Measurements from ENCODE around the gene ATG16L2.
"Not testable (repeated sequence)": the region's sequence is repeated elsewhere in the genome, so short reads cannot be mapped to it uniquely, and the experiment has no call there.

ATG16L2 gene

DNA sequence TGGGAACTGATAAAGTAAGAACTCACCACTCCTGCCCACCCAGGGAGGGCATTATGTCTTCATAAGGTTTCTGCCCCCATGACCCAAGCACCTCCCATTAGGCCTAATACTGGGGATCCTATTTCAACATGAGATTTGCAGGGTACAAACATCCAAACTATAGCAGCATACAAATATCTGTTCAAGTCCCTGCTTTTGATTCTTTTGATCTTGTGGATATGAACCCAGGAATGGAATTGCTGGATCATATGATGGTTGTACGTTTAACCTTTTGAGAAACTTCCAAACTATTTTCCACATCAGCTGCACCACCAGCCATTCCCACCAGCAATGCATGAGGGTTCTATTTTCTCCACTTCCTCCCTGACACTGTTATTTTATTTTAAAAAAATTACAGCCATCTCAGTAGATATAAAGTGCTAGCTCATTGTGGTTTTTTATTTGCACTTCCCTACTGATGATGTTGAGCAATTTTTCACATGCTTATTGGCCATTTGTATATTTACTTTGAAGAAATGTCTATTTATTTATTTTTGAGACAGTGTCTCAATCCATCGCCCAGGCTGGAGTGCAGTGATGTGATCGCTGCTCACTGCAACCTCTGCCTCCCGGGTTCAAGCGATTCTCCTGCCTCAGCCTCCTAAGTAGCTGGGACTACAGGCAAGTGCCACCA lies 7.1 kb upstream of the ATG16L2 start:
- no peak for DNase-seq

DNA sequence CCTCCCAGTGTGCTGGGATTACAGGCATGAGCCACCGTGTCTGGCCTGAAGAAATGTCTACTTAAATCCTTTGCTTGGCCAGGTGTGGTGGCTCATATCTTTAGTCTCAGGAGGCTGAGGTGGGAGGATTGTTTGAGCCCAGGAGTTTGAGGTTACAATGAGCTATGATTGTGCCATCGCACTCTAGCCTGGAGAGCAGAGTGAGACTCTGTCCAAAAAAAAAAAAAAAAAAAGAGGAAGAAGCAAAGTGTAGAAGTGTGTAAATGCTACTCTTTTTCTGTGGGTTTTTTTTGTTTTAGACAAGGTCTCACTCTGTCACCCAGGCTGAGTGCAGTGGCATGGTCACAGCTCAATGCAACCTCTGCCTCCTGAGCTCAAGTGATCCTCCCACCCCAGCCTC lies 6.4 kb upstream of the ATG16L2 start:
- DNase-seq = no peak

DNA sequence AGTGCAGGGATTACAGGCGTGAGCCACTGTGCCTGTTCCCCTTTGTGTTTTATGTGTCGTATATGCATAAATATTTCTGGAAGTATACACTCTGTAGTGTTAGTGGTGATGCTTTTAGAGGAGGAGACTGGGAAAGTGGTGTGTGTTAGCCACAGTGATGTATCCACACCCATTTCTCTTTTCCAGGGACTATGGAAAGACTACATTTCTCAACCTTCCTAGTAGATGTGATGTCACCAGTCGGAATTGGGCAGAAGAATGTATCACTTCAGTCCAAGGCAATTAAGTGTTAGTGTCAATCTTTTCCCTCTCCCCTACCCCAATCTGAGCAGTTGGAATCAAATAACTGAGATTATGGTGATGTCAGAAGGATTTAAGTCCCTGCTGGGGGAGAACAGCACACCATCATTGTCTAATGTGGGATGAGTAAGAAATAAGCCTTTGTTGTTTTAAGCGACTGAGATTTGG lies 5.8 kb upstream of the ATG16L2 start:
- no peak for DNase-seq

DNA sequence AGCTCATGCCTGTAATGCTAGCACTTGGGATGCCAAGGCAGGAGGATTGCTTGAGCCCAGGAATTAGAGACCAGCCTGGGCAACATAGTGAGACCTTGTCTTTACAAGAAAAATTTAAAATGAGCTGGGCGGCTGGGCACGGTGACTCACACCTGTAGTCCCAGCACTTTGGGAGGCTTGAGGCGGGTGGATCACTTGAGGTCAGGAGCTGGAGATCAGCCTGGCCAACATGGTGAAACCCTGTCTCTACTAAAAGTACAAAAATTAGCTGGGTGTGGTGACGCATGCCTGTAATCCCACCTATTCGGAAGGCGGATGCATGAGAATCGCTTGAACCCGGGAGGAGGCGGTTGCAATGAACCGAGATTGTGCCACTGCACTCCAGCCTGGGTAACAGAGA lies 2.5 kb upstream of the ATG16L2 start:
- DNase-seq = not testable (repeated sequence)

DNA sequence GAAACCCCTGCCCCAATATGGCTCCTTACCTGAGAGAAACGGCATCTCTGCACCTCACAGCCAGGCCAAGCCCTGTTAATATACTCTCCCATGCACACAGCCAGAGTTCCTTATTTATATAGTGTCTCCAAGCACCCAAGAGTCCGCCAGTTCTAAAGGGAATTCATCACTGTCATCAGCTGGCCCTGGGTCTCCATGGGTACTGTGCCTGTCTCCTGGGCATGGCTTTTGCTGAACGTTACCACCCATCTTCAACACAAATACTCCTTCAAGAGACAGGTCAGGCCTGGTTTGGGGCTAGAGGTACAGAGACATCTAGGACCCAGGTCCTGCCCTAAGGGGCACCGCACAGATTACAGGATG lies 1.6 kb upstream of the ATG16L2 start:
- DNase-seq = no peak

DNA sequence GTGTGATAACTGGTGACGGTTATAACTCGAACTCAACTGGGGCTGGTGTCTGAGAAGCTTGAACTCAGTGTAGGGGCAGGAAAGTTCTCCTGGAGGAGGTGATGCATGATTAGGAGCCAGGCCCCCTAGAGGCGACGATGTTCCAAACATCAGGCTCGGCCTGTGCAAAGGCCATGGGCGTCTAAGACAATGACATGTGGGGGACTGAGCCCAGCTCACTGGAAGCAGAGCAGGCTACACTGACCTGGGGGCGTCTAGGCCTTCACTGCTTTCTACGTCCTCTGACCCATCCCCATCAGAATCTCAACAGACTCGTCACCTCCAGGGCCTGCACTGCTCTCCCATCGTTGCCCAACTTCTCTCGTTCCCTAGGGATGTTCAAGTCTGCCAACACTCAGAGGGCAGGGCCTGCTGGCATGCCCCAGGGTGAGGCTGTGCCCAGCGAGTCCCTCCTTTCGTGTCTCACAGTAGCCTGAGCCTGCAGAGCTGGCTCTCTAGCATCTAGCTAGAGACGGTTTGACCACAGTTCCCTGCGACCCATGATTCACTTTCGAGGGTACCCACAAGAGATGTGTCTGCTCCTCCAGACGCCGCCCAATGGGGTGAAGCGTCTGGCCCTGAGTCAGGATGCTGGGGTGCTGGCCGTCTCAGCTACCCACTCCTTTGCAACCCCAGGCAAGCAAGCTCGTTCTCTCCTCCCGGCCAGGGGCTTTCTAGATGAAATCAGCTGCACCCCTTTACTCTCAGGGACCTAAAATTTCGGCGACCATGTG lies 1.1 kb upstream of the ATG16L2 start:
- DNase-seq = peak; percentile 81

DNA sequence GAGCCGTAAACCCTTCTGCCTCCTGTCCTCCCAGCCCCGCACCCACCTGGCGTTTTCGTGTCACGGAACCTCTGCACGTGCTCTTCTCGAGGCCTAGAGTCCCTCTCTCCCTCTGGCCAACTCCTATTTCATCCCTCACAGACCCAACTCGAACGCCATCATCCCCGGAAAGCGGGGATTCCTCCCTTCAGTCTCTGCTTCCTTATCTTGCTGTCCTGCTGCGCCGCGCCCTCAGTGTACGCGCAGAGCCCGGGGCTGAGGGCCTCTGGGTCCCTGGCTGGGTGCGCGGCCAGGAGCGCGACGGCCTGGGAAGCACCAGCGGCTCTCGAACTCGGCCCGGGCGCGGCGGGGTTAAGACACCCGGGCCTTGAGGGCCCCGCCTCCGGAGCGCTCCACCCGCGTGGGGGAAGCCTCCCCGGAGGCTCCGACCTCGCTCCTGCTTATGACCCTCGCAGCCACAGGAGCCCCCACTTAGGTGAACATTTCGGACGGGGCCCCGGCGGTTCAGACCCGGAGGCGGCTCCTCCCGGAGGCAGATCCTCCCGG lies 398 bp upstream of the ATG16L2 start:
- peak; percentile 92 for DNase-seq

DNA sequence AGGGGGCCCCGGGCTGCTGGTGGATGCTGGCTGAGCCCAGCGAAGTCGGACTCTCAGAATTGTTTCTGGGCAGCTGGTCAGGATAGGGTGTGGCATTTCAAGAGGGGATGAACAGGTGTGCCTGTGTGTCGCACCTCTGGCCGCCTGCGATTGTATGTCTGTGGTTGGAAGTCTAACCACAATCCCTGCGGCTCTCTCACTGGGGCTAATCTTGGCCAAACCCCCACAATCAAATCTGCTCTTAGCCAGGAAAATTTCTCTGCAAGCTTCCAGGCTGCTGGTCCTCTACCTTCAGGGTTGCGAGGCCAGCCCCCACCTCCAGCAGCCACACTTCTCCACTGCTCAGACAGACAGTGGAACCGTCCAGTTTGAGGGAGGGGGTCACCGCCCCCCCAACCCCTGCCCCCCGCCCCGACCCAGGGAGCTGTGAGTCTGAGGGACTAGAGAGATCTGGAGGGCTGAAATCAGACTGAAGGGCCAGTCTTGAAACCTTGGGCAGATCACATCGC lies 953 bp downstream of the ATG16L2 start:
- no peak for DNase-seq

DNA sequence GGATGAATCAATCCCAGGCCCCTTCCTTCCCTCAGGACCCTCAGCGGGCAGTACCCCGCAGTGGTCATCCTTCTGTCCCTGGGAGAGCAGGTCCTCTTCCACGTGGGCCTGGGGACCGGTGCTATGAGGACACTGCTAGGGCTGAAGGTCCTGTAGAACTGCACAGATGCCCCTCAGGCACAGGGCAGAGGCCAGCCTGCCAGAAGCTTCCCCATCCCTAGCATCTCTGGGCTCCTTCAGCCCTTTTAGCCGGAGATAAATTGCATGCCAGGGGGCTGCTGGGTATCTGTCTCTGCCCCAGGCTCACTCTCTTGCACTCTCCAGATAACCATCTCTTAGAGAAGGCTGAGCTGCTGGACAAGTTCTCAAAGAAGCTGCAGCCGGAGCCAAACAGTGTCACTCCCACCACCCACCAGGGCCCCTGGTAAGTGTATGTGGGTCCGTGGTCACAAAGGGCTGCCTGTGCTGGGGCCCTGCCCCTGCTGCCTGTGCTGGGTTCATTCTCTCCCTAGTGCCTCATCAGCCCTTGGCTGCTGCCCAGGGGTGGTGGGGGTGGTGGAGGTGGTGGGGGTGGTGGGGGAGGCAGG lies 2.3 kb downstream of the ATG16L2 start:
- DNase-seq = no peak

DNA sequence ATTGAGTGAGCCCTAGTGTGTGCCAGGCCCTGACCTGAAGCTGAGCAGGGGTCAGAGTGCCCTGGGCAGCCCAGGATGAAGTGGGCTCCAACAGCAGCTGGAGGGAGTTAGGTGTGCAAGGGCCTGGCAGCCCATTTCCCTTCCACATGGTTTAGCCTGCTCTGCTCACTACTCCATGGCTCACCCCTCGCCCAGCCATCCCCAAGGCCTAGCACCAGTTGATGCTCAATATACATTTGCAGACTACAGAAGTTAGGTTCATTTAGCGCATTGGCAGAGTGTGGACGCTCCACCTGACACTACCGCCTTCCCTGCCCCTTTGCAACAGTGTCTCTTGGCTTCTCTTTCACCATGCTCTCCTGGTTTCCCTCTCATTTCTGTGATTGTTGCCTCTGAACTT lies 3.8 kb downstream of the ATG16L2 start:
- no peak for DNase-seq

DNA sequence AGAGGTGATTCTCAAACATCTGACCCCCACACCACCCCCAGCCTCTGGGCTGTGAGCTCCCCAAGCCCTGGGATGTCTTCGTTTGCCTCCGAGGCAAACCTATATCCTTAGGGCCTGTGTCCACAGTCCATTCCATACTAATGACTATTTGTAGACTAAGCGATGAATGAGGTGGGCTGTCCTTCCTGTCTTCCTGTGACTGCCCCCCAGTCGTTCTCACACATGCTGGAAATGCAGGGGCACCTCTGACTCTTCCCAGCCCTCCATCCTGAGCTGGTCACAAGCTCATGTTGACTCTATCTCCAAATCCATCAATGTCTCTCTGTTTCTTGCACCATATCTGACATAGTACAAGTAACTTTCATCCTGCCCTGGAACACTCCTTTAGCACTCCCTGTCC lies 4.8 kb downstream of the ATG16L2 start:
- no peak for DNase-seq

DNA sequence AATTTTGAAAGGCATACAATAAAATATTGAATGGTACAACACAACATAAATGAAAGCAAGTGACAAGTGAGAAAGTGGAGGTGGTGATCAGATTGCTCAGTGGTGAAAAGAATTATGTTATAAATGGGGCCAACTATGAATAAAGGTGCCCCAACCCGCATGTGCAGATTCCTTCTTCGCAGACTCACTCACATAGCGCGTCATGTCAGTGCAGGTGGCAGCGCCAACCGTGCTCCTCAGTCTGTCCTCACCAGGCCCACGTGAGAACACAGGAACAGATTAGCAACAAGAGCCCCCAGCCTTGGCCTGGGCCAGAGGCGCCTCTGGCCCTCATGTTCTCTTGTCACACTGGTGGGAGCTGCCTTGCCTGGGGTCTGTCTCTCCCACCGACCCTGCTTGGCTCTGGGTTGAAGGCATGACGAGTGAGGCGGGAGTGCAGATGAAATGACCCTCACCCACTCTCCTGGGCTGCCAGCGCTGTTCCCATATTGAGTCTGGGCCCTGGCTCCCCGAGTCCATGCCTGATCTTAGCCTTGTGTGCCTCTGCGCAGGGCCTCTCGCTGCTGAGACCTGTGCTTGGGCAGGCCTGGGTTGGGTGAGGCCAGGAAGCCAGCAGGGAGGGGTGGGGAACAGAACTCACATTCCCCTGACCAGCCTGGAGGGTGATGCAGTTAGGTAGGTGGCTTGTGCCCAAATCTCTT lies 6.4 kb downstream of the ATG16L2 start:
- no peak for DNase-seq

DNA sequence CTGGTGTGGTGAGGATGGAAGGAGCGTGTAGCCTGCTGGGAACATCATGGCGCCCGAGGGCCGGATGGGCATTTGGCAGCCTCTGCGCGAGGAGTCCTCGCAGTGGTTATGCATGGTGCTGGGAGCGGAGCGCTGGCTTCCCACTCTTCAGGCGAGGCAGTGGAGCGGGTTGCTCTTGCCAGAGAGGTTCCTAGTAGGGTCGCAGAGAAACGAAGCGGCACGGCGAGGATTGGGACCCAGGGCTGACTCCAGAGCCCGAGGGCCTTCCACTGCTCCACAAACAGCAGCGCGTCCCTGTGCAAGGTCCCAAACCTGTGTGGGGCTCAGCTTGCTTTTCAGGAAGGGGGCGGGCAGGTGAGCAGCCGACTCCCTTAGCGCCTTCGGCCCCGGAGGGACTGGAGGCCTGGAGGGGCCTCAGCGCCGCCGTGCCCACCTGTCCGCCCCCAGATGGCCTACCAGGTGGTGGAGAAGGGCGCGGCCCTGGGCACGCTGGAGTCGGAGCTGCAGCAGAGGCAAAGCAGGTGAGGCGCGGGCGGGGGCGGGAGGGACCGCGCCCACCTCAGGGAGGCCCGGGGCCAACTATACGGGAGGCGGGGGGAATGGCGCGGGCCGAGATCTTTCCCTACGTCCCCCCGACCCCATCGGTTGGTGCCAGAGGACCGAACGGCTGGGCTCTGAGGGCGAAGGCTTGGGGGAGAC lies 7.2 kb downstream of the ATG16L2 start:
- DNase-seq = no peak

DNA sequence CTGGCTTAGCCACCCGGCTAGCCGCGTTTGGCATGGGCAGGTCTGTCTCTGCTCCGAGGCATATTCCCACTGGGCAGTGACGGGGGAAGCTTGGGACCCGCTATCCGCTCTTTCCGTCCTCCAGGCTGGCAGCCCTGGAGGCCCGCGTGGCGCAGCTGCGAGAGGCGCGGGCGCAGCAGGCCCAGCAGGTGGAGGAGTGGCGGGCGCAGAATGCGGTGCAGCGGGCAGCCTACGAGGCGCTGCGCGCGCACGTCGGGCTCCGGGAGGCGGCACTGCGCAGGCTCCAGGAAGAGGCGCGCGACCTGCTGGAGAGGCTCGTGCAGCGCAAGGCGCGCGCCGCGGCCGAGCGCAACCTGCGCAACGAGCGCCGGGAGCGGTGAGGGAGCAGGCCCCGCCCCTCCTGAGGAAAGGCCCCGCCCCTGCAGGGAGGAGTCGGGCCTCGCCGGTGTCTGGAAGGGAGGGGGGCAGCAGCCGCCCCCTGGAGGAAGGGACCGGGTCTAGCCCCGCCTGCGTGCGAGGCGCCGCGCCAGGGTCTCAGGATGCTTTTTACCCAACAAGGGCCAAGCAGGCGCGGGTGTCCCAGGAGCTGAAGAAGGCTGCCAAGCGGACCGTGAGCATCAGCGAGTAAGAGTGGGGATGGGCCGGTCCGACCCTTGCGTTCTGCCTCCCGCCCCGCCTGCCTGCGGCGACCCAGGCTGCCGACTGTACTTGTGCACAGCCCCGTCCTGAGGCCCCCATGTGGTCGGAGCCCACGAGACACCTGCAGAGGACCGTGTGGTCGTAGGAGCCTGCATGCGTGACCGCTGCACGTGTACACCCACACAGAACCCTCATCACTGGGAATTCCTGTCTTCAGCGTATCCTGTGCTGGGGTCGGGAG lies 7.9 kb downstream of the ATG16L2 start:
- DNase-seq = no peak

DNA sequence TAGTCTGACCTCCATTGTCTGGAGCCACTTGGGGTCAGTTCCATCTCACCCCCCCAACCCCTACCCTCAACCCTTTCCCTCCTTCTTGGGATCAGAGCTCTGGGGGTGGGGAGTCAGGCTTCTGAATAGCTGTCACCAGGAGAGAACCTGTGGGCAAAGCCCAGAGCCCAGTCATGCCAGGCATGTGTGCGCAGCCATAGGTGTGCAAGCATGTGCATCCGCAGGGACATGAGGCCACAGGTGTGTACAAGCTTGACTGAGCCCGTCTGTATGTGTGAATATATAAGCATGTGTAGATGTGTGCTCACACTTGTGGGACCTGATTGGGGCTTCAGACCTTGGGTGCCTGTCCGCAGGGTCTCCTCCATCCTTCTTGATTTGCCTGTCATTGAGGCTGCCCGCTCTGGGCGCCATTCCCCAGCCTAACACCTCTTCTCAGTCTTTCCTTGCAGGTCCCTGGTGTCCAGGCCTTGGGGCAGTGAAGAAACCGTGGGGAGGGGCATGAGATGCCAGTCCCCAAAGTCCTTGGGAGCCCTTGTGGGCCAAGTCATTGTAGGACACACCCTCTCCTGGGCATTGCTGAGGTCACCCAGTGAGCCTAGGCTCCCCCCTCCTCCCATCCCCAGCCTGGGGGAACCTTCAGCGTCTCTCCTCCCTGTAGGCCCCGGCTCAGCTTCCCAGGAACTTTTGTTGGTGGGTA lies 9.0 kb downstream of the ATG16L2 start:
- no peak for DNase-seq

DNA sequence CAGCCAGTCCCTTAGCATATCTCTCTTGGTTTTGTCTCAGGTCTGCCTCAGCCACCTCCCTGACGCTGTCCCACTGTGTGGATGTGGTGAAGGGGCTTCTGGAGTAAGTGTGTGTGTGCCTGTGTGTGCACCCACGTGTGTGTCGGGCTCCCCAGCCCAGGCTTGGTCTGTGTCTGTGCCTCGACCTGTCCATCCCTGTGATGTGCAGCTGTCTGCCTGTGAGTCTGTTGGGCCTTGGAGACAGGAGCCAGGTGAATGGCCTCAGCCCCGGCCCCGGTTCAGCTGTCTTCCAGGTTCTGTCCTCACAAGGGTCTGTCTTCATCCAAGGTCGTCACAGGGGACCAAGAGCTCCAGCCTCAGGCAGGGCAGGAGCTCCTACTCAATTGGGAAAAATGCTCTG lies 9.8 kb downstream of the ATG16L2 start:
- no peak for DNase-seq

DNA sequence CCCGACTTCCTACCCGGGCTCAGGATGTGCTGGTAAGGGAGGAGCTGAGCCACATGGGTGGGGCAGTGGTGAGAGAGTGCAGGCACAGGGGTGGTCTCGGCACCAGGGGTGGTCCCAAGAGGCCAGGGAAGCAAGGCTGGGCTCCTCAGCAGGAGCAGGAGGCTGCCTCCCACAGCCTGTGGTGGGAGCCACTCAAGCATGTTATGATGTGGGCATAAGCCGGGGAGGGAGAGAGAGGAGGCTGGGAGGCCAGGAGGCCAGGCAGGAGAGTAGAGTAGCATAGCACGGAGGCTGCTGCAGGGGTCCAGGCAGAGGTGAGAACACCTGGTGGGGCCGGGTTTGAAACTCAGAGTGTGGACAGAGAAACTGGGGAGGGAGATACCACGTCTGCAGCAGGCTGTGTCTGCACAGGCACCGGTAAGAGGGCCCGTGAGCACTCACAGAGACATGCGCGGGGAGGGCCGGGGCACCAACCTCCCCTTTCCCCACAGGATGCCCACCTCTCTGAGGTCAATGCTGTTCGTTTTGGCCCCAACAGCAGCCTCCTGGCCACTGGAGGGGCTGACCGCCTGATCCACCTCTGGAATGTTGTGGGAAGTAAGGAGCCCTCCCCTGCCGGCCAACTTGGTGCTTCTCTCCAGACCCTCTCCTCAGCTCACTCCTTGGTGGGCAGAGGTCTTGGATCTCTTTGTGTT lies 10.7 kb downstream of the ATG16L2 start:
- no peak for DNase-seq

DNA sequence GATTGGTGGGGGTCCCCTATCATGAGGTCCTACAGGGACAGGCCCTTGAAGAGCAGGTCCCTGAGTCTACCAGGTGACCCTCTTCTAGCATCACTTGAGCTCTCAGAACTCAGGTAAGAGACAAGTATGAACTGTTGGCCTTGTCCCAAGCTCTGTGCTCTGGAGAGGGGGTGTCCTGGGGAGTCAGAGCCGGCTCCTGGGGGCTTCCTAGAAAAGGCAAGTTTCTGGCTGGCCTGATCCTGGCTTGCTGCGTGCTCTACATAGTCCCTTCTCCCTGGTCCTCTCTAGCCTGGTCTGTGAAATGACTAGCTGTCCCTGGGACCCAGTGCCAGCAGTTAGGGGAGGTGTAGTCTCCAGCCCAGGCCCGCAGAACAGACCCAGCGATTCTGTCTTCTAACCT lies 11.4 kb downstream of the ATG16L2 start:
- DNase-seq = no peak

DNA sequence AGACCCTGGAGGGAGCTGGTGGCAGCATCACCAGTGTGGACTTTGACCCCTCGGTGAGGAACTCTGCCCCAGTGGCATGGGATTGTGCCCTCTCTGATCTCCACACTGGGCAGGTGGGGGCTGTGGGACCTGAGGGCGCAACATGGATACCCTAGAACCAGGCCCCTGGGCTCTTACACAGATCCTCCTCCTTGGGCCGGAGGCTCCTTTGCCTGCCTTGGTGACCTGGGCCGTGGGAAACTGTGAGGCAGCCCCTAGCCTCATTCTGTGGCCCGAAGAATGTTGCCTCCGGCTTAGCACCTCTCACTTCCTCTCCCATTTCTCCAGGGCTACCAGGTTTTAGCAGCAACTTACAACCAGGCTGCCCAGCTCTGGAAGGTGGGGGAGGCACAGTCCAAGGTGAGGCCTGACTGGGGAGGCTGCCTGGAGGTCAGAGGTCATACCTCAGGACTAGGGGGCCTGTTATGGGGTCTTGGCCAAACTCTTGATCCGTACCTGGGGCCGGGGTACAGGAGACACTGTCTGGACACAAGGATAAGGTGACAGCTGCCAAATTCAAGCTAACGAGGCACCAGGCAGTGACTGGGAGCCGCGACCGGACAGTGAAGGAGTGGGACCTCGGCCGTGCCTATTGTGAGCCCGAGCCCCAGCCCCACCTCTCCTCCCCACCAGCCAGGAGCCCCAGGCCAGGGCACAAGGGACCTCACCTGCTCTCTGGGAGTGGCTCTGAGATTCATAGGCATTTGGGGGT lies 12.2 kb downstream of the ATG16L2 start:
- no peak for DNase-seq
